GM19467 (cell line): ENCODE data around the gene SELENOT.

ENCODE experiments used
- ATAC-seq: cut with Tn5 transposase; IDR thresholded peaks from one replicate; pipeline ENCODE4 v1.9.1; 2021; ENCODE audit warnings: mild to moderate bottlenecking, moderate library complexity; ENCODE audit not compliant: unreplicated experiment

The SELENOT gene

DNA sequence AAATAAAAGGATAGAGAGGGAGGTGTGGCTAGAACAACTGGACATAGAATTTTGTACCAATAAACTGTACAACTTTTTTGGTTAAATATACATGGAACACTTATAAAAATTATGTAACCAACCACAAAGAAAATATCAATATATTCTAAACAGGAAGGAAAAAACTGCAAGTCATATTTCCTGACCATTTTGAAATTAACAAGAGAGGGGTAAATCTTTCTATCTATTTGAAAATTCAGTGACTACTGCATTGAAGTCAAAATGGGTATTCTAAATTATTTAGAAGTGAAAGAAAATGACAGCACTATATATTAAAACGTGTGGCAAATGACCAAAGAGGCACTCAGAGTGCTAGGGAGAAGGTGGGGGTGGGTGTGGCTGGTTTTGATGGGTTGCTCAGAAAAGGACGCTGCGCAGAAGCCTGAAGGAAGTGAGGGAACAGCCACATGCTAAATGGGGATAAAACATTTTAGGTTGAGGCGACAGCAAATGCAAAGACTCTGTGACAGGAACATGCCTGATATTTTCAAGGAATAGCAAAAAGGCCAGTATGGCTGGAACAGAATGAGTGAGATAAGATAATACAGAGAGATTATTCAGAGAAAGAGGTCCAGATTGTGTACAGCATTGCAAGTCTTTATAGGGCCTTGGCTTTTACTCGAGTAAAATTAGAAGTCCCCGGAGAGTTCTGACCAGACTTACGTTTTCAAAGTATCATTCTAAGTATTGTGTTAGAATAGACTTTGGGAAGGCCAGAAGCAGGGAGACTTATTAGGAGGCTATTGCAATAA is 59.5 kb downstream of the SELENOT start:
- no peak for ATAC-seq

DNA sequence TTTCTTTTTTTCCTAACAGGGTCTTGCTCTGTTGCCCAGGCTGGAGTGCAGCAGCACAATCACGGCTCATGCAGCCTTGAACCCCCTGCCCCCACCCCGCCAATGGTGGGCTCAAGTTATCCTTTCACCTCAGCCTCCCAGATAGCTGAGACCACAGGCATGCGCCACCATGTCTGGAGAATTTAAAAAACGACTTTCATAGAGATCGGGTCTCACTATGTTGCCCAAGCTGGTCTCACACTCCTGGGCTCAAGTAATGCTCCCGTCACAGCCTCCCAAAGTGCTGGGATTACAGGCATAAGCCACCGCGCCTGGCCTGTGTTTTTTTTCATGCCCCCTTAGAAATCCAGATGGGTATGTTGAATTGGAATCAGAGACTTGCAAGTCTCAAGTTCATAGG is 60.3 kb downstream of the SELENOT start:
- no peak for ATAC-seq

DNA sequence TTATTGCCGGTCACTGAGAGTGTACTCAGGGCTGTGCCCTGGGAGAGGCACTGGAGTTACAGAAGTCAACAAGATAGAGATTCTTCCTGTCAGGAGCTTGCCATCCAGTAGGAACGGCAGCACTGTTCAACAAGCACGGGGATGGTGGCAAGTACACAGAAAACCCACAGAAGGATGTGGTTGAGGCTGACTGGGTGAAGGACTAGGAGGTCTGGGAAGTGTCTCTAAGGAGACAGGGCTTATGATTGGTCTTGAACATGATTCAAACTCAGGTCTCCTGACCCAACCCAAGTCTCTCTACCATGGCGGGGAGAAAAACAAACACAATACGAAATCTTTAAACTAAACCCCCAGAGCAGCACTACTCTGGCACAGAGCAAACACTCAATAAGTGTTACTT is 63.0 kb downstream of the SELENOT start:
- ATAC-seq = no peak

DNA sequence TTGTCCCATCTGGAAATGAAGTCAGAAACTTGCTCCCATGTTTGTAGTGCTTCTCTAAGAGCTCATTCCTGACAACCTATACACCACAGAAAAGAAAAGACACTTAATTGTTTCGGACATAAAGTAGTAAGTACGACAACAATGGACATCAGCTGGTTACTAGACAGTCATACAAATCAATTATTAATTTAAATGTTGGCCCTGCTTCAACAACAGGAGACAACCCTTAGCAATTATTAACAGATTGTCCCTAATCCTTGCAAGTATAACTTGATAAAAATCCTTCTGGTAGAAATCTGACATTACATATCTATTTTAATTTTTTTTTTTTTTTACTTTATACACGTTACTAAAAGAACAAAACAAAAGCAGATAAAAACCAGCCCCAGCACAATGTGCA is 70.8 kb downstream of the SELENOT start:
- ATAC-seq = no peak

DNA sequence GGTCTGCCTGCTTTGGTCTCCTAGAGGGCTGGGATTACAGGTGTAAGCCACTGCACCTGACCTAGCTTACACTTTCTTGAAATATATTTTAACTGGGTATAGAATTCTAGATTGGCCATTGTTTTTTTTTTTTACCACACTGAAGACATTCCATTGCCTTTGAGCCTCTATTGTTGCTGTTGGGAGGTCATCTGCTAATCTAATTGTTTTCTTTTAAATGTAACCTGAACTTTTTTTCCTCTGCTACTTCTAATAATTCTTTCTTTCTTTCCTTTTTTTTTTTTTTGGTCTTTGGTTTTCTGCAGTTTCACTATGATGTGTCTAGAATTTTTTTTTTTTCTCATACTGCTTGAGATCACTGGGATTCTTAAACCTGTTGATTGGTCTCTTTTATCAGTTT is 72.5 kb downstream of the SELENOT start:
- no peak for ATAC-seq
